WTC11 (cell line): Measurements from ENCODE around the gene CPEB4. TPM values are rescaled to one million over a fixed set of nuclear protein-coding genes. Genes with fewer than 3 reads are reported as not detected.

Source experiments
- ATAC-seq: fragments of 200-7000 bp; cut with Tn5 transposase; 2 replicates; pipeline ENCODE4 v1.10.0; 2021; ENCODE audit warnings: mild to moderate bottlenecking, moderate library complexity
- CTCF ChIA-PET: fragments of 300-600 bp; sonication (Branson Sonifier 250); formaldehyde crosslinking; loops from one replicate; lab custom pipeline; 2021; ENCODE audit warnings: antibody characterized with exemption; lab: Charles Lee
- POLR2A ChIA-PET: fragments of 350-600 bp; sonication (Branson Sonifier 250); formaldehyde crosslinking; loops from one replicate; lab custom pipeline; 2021; ENCODE audit warnings: antibody characterized with exemption; lab: Charles Lee
- DNase-seq: peaks from one replicate; pipeline ENCODE4 v3.0.0; 2021; ENCODE audit warnings: low spot score
- H3K27ac Mint-ChIP-seq: 2 replicates; pipeline ENCODE4 v1.8.0; 2021; ENCODE audit warnings: mixed read lengths
- H3K27me3 Mint-ChIP-seq: 2 replicates; pipeline ENCODE4 v1.8.0; 2021; ENCODE audit warnings: low read depth, mild to moderate bottlenecking, moderate library complexity, mixed read lengths
- H3K36me3 Mint-ChIP-seq: 2 replicates; pipeline ENCODE4 v1.8.0; 2021; ENCODE audit warnings: mixed read lengths
- H3K4me1 Mint-ChIP-seq: 2 replicates; pipeline ENCODE4 v1.8.0; 2022; ENCODE audit warnings: mixed read lengths
- H3K4me3 Mint-ChIP-seq: 2 replicates; pipeline ENCODE4 v1.8.0; 2021; ENCODE audit warnings: mild to moderate bottlenecking, moderate library complexity, mixed read lengths
- H3K9me3 Mint-ChIP-seq: 2 replicates; pipeline ENCODE4 v1.8.0; 2021; ENCODE audit warnings: mixed read lengths
- AR ChIP-seq: fragments of 250-450 bp; sonication (Bioruptor Pico); IDR thresholded peaks from 2 replicates; pipeline ENCODE4 v1.9.0; 2021; ENCODE audit warnings: mild to moderate bottlenecking
- ATF2 ChIP-seq: sonication (generic); formaldehyde crosslinking; IDR thresholded peaks from 2 replicates; pipeline ENCODE4 v1.8.1; 2022; ENCODE audit warnings: low read depth, missing genetic modification reagents, borderline replicate concordance
- ATF6 ChIP-seq: sonication (generic); formaldehyde crosslinking; IDR thresholded peaks from 2 replicates; pipeline ENCODE4 v1.8.1; 2023; ENCODE audit warnings: mild to moderate bottlenecking, missing genetic modification reagents
- CTCF ChIP-seq: fragments of 200-600 bp; IDR thresholded peaks from 2 replicates; pipeline ENCODE4 v1.8.0; 2022; ENCODE audit warnings: antibody characterized with exemption
- ELF4 ChIP-seq: sonication (generic); formaldehyde crosslinking; IDR thresholded peaks from 2 replicates; pipeline ENCODE4 v1.8.1; 2022; ENCODE audit warnings: low read depth, mild to moderate bottlenecking, moderate library complexity, missing genetic modification reagents
- ETV6 ChIP-seq: sonication (generic); formaldehyde crosslinking; IDR thresholded peaks from 2 replicates; pipeline ENCODE4 v1.8.1; 2022; ENCODE audit warnings: mild to moderate bottlenecking, missing genetic modification reagents
- GTF2I ChIP-seq: fragments of 250-450 bp; sonication (Bioruptor Pico); conservative IDR thresholded peaks from 2 replicates; pipeline ENCODE4 v1.4.0; 2021; ENCODE audit warnings: mild to moderate bottlenecking
- KAT7 ChIP-seq: sonication (generic); formaldehyde crosslinking; IDR thresholded peaks from 2 replicates; pipeline ENCODE4 v1.8.1; 2023; ENCODE audit warnings: missing genetic modification reagents, mild to moderate bottlenecking, borderline replicate concordance
- MAX ChIP-seq: sonication (generic); formaldehyde crosslinking; IDR thresholded peaks from 2 replicates; pipeline ENCODE4 v1.8.0; 2022; ENCODE audit warnings: mild to moderate bottlenecking, missing genetic modification reagents
- MLX ChIP-seq: sonication (generic); formaldehyde crosslinking; IDR thresholded peaks from 2 replicates; pipeline ENCODE4 v1.8.1; 2023; ENCODE audit warnings: mild to moderate bottlenecking, missing genetic modification reagents, moderate library complexity
- RELA ChIP-seq: sonication (generic); formaldehyde crosslinking; IDR thresholded peaks from 2 replicates; pipeline ENCODE4 v1.8.1; 2022; ENCODE audit warnings: missing genetic modification reagents, mild to moderate bottlenecking, borderline replicate concordance
- RORB ChIP-seq: fragments of 250-450 bp; sonication (Bioruptor Pico); IDR thresholded peaks from 2 replicates; pipeline ENCODE4 v1.9.0; 2021; ENCODE audit warnings: mild to moderate bottlenecking
- SP1 ChIP-seq: sonication (generic); formaldehyde crosslinking; conservative IDR thresholded peaks from 2 replicates; pipeline ENCODE4 v1.8.1; 2022; ENCODE audit warnings: missing genetic modification reagents
- TCF7 ChIP-seq: sonication (generic); formaldehyde crosslinking; IDR thresholded peaks from 2 replicates; pipeline ENCODE4 v1.8.0; 2022; ENCODE audit warnings: mild to moderate bottlenecking, low read depth, missing genetic modification reagents, moderate library complexity
- ZMAT4 ChIP-seq: fragments of 250-450 bp; sonication (Bioruptor Pico); IDR thresholded peaks from 2 replicates; pipeline ENCODE4 v1.9.0; 2021; ENCODE audit warnings: mild to moderate bottlenecking
- ZNF263 ChIP-seq: sonication (generic); formaldehyde crosslinking; IDR thresholded peaks from 2 replicates; pipeline ENCODE4 v1.8.1; 2022; ENCODE audit warnings: low read depth, mild to moderate bottlenecking, moderate library complexity, missing genetic modification reagents
- ZNF532 ChIP-seq: fragments of 250-450 bp; sonication (Bioruptor Pico); IDR thresholded peaks from 2 replicates; pipeline ENCODE4 v1.9.0; 2021; ENCODE audit warnings: mild to moderate bottlenecking, borderline replicate concordance
- total RNA-seq: library from RNA; stranded (reverse); gene quantifications from 3 replicates; pipeline ENCODE4 v1.2.3, GENCODE V29; 2021

Gene CPEB4
- total RNA-seq, 1 experiment from 2014 or later = 12.7 TPM

- no peak for TF ChIP-seq ZNF532
- no peak for TF ChIP-seq ETV6 (CRISPR knock-in tag)
- TF ChIP-seq KAT7 (CRISPR knock-in tag) = no peak
- TF ChIP-seq TCF7 (CRISPR knock-in tag) = no peak
- no peak for TF ChIP-seq RORB (CRISPR knock-in tag)
- TF ChIP-seq GTF2I = no peak
- no peak for TF ChIP-seq AR (CRISPR knock-in tag)
Observed at GRCh38 chr5:173863359-173863758, 24.8 kb upstream of the CPEB4 start (continued).

- DNase-seq (no peak), ATAC-seq (peak; percentile 50)
- Mint-ChIP-seq H3K9me3 (peaks cover 10% of the 10 kb centered on the region), H3K27ac (no peak overlapping the region), H3K27me3 (peaks cover 4% of the 10 kb centered on the region; the same call in 1 of the 2 replicates), H3K36me3 (0 out of 2 replicates have a peak, but pooled peaks cover 2% of the 10 kb centered on the region), H3K4me3 (no peak overlapping the region), H3K4me1 (peaks cover 17% of the 10 kb centered on the region)
- ChIA-PET CTCF (interaction anchor here (1.1 to 1.4 kb wide), 2 partner anchors 61 to 109 kb away, joined by 3 read pairs; no protein-coding TSS in a partner anchor), POLR2A (no interaction called here)
- TF ChIP-seq ZNF263 = no peak
- no peak for TF ChIP-seq MAX
- no peak for TF ChIP-seq SP1 (CRISPR knock-in tag)
- no peak for TF ChIP-seq ZMAT4
- TF ChIP-seq ELF4 (CRISPR knock-in tag) = no peak
- no peak for TF ChIP-seq CTCF
- no peak for TF ChIP-seq ATF6 (CRISPR knock-in tag)
- TF ChIP-seq ATF2 (CRISPR knock-in tag) = no peak
- no peak for TF ChIP-seq RELA (CRISPR knock-in tag)
- no peak for TF ChIP-seq MLX
Observed at GRCh38 chr5:173864126-173865050, 23.8 kb upstream of the CPEB4 start.
